ENCODE results near the gene TEX48. TPM values are rescaled to one million over a fixed set of nuclear protein-coding genes. Genes with fewer than 3 reads are reported as not detected.

Gene TEX48
- total RNA-seq, 1 experiment from 2014 or later, result not detected

DNA sequence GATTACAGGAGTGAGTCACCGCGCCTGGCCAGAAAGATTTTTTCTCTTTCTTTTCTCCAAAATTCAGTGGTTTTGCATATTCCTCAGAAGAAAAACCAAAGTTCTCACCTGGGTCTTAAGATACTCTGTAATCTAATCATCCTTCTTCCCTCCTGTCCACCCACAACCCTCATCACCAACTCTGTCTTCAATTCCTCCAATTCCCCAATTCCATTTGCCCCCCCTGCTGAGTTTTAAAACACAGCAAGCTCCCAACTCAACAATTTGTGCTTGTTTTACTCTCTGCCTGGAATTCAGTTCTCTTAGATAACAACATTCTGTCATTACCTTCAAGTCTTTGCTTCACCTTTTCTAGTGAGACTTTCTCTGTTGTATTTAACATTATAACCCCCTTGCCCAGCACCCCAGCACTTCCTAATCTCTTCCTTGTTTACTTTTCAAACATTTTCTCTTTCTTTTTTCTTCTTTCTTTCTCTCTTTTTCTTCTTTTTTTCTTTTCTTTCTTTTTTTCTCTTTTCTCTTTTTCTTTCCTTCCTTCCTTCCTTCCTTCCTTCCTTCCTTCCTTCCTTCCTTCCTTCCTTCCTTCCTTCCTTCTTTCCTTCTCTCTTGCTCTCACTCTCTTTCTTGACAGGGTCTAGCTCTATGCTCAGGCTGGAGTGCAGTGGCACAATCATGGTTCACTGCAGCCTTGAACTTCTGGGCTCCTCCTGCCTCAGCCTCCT lies 7.8 kb downstream of the TEX48 start:
- TF ChIP-seq TEAD4 (CRISPR knock-in tag; IDR thresholded peaks at IDR 0.05) (no peak), TCF7 (CRISPR knock-in tag; IDR thresholded peaks at IDR 0.05; ENCODE audit: low read depth) (no peak)
- no peak for DNase-seq (ENCODE audit: low spot score)
- Mint-ChIP-seq H3K4me3 (no peak overlapping the region), H3K27ac (no peak overlapping the region), H3K27me3 (ENCODE audit: low read depth) (peaks cover 20% of the 10 kb centered on the region), H3K4me1 (peaks cover 6% of the 10 kb centered on the region; the same call in 1 of the 2 replicates), H3K9me3 (peaks cover 7% of the 10 kb centered on the region; the same call in 1 of the 2 replicates), H3K36me3 (no peaks in the 10 kb centered on the region)
- no peak for ATAC-seq
- ChIA-PET CTCF (interaction anchor here (0.9 to 1.9 kb wide), 5 partner anchors 21 to 508 kb away, joined by 3 to 10 read pairs (median 6); no protein-coding TSS in a partner anchor), POLR2A (no interaction called here)

DNA sequence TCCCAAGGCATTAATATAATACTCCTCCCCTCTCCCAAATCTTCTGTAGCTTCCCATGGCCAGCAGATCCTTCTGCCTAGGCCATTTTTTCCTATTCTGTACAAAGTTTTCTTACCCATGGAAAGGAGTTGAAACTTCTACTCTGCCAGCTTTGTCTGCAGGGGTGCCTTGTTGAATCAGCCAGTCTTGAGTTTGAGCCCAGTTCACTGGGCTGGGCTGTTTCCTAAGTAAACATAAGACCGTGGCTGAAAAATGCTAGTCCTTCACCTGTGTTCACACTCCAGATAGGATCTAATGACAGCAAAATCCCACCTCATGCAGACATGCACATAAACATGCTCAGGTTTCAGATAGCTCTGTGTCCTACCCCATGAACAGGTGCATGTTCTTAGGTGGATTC lies 10.4 kb downstream of the TEX48 start:
- Mint-ChIP-seq H3K36me3 (no peaks in the 10 kb centered on the region), H3K27ac (no peak overlapping the region), H3K4me1 (peaks cover 6% of the 10 kb centered on the region; the same call in 1 of the 2 replicates), H3K4me3 (no peak overlapping the region), H3K9me3 (peaks cover 7% of the 10 kb centered on the region; the same call in 1 of the 2 replicates), H3K27me3 (ENCODE audit: low read depth) (peaks cover 17% of the 10 kb centered on the region)
- DNase-seq (ENCODE audit: low spot score) (no peak), ATAC-seq (no peak)
- POLR2A ChIA-PET, result no interaction called here
- CTCF ChIA-PET, result interaction anchor here (0.8 to 1.7 kb wide), 5 partner anchors 10 to 266 kb away, joined by 3 to 6 read pairs (median 3); no protein-coding TSS in a partner anchor
- no peak for TF ChIP-seq NR1H2 (CRISPR knock-in tag; IDR thresholded peaks at IDR 0.05)
- TF ChIP-seq SOX15 (CRISPR knock-in tag; IDR thresholded peaks at IDR 0.05), result no peak
- TF ChIP-seq, protein P1, sequence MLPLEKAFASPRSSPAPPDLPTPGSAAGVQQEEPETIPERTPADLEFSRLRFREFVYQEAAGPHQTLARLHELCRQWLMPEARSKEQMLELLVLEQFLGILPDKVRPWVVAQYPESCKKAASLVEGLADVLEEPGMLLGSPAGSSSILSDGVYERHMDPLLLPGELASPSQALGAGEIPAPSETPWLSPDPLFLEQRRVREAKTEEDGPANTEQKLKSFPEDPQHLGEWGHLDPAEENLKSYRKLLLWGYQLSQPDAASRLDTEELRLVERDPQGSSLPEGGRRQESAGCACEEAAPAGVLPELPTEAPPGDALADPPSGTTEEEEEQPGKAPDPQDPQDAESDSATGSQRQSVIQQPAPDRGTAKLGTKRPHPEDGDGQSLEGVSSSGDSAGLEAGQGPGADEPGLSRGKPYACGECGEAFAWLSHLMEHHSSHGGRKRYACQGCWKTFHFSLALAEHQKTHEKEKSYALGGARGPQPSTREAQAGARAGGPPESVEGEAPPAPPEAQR (CRISPR knock-in tag; IDR thresholded peaks at IDR 0.05), result no peak
- TF ChIP-seq, protein P2, sequence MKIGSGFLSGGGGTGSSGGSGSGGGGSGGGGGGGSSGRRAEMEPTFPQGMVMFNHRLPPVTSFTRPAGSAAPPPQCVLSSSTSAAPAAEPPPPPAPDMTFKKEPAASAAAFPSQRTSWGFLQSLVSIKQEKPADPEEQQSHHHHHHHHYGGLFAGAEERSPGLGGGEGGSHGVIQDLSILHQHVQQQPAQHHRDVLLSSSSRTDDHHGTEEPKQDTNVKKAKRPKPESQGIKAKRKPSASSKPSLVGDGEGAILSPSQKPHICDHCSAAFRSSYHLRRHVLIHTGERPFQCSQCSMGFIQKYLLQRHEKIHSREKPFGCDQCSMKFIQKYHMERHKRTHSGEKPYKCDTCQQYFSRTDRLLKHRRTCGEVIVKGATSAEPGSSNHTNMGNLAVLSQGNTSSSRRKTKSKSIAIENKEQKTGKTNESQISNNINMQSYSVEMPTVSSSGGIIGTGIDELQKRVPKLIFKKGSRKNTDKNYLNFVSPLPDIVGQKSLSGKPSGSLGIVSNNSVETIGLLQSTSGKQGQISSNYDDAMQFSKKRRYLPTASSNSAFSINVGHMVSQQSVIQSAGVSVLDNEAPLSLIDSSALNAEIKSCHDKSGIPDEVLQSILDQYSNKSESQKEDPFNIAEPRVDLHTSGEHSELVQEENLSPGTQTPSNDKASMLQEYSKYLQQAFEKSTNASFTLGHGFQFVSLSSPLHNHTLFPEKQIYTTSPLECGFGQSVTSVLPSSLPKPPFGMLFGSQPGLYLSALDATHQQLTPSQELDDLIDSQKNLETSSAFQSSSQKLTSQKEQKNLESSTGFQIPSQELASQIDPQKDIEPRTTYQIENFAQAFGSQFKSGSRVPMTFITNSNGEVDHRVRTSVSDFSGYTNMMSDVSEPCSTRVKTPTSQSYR (CRISPR knock-in tag; IDR thresholded peaks at IDR 0.05), result no peak
- TF ChIP-seq, protein P3, sequence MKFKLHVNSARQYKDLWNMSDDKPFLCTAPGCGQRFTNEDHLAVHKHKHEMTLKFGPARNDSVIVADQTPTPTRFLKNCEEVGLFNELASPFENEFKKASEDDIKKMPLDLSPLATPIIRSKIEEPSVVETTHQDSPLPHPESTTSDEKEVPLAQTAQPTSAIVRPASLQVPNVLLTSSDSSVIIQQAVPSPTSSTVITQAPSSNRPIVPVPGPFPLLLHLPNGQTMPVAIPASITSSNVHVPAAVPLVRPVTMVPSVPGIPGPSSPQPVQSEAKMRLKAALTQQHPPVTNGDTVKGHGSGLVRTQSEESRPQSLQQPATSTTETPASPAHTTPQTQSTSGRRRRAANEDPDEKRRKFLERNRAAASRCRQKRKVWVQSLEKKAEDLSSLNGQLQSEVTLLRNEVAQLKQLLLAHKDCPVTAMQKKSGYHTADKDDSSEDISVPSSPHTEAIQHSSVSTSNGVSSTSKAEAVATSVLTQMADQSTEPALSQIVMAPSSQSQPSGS (CRISPR knock-in tag; IDR thresholded peaks at IDR 0.05; ENCODE audit: borderline replicate concordance, low read depth), result no peak
- TF ChIP-seq TP53 (CRISPR knock-in tag; IDR thresholded peaks at IDR 0.05), result no peak
- TF ChIP-seq, protein P4, sequence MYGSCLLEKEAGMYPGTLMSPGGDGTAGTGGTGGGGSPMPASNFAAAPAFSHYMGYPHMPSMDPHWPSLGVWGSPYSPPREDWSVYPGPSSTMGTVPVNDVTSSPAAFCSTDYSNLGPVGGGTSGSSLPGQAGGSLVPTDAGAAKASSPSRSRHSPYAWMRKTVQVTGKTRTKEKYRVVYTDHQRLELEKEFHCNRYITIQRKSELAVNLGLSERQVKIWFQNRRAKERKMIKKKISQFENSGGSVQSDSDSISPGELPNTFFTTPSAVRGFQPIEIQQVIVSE (CRISPR knock-in tag; IDR thresholded peaks at IDR 0.05; ENCODE audit: borderline replicate concordance), result no peak
- TF ChIP-seq, protein P5, sequence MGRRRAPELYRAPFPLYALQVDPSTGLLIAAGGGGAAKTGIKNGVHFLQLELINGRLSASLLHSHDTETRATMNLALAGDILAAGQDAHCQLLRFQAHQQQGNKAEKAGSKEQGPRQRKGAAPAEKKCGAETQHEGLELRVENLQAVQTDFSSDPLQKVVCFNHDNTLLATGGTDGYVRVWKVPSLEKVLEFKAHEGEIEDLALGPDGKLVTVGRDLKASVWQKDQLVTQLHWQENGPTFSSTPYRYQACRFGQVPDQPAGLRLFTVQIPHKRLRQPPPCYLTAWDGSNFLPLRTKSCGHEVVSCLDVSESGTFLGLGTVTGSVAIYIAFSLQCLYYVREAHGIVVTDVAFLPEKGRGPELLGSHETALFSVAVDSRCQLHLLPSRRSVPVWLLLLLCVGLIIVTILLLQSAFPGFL (CRISPR knock-in tag; IDR thresholded peaks at IDR 0.05; ENCODE audit: borderline replicate concordance), result no peak
- no peak for TF ChIP-seq ETV6 (CRISPR knock-in tag; IDR thresholded peaks at IDR 0.05)
- no peak for TF ChIP-seq ZNF219 (CRISPR knock-in tag; IDR thresholded peaks at IDR 0.05; ENCODE audit: borderline replicate concordance)

DNA sequence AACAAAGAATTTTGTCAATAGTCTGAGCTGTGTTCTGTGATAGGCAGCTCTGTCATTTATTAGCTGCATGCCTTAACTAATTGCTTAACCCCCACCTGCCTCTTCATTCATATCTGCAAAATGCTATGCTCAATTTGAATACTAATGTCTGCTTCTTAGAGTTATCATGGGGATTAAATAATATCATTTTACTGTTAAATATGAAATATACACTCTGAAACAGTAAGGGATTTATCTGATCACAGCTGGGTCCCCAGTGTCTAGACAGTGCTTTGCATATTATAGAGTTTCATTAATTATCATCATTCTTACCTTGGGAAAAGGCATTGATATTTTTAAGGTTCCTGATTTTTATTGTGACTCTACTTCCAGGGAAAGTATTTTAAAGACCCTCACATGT lies 12.0 kb downstream of the TEX48 start:
- no peak overlapping the region for H3K4me3 Mint-ChIP-seq
- peaks cover 11% of the 10 kb centered on the region for H3K27me3 Mint-ChIP-seq (ENCODE audit: low read depth)
- no peak for ATAC-seq
- ChIA-PET CTCF (interaction anchor here (1.3 to 1.7 kb wide), 2 partner anchors 11 to 16 kb away, joined by 4 to 6 read pairs; no protein-coding TSS in a partner anchor), POLR2A (interaction anchor here (0.6 kb wide), 1 partner anchor 339 kb away, joined by 3 read pairs; no protein-coding TSS in a partner anchor)
- H3K27ac Mint-ChIP-seq, result no peak overlapping the region
- peaks cover 7% of the 10 kb centered on the region; the same call in 1 of the 2 replicates for H3K9me3 Mint-ChIP-seq
- H3K36me3 Mint-ChIP-seq, result no peaks in the 10 kb centered on the region
- H3K4me1 Mint-ChIP-seq, result peaks cover 3% of the 10 kb centered on the region; the same call in 1 of the 2 replicates
- no peak for DNase-seq (ENCODE audit: low spot score)
- TF ChIP-seq NFATC4 (CRISPR knock-in tag; IDR thresholded peaks at IDR 0.05), result no peak
- no peak for TF ChIP-seq HMGA2 (CRISPR knock-in tag; IDR thresholded peaks at IDR 0.05)
- TF ChIP-seq GTF2I (CRISPR knock-in tag; conservative IDR thresholded peaks at IDR 0.05), result no peak
- TF ChIP-seq, protein P6, sequence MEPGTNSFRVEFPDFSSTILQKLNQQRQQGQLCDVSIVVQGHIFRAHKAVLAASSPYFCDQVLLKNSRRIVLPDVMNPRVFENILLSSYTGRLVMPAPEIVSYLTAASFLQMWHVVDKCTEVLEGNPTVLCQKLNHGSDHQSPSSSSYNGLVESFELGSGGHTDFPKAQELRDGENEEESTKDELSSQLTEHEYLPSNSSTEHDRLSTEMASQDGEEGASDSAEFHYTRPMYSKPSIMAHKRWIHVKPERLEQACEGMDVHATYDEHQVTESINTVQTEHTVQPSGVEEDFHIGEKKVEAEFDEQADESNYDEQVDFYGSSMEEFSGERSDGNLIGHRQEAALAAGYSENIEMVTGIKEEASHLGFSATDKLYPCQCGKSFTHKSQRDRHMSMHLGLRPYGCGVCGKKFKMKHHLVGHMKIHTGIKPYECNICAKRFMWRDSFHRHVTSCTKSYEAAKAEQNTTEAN (CRISPR knock-in tag; IDR thresholded peaks at IDR 0.05), result no peak
- TF ChIP-seq, protein P7, sequence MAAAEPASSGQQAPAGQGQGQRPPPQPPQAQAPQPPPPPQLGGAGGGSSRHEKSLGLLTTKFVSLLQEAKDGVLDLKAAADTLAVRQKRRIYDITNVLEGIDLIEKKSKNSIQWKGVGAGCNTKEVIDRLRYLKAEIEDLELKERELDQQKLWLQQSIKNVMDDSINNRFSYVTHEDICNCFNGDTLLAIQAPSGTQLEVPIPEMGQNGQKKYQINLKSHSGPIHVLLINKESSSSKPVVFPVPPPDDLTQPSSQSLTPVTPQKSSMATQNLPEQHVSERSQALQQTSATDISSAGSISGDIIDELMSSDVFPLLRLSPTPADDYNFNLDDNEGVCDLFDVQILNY (CRISPR knock-in tag; IDR thresholded peaks at IDR 0.05), result no peak
- TF ChIP-seq, protein P8, sequence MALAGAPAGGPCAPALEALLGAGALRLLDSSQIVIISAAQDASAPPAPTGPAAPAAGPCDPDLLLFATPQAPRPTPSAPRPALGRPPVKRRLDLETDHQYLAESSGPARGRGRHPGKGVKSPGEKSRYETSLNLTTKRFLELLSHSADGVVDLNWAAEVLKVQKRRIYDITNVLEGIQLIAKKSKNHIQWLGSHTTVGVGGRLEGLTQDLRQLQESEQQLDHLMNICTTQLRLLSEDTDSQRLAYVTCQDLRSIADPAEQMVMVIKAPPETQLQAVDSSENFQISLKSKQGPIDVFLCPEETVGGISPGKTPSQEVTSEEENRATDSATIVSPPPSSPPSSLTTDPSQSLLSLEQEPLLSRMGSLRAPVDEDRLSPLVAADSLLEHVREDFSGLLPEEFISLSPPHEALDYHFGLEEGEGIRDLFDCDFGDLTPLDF (CRISPR knock-in tag; IDR thresholded peaks at IDR 0.05), result no peak
- no peak for TF ChIP-seq ZNF396 (CRISPR knock-in tag; IDR thresholded peaks at IDR 0.05; ENCODE audit: borderline replicate concordance)
